WTC11 (cell line): ENCODE results near the gene ZSWIM6.

Experiments
- ATF1 ChIP-seq: sonication (generic); formaldehyde crosslinking; IDR thresholded peaks from 2 replicates; pipeline ENCODE4 v1.8.1; 2023; ENCODE audit warnings: mild to moderate bottlenecking, moderate library complexity, missing genetic modification reagents
- CREB1 ChIP-seq: sonication (generic); formaldehyde crosslinking; IDR thresholded peaks from 2 replicates; pipeline ENCODE4 v1.8.0; 2023; ENCODE audit warnings: mild to moderate bottlenecking, missing genetic modification reagents
- CREM ChIP-seq: sonication (generic); formaldehyde crosslinking; IDR thresholded peaks from 2 replicates; pipeline ENCODE4 v1.8.1; 2022; ENCODE audit warnings: mild to moderate bottlenecking, missing genetic modification reagents, moderate library complexity
- CTCF ChIP-seq: fragments of 200-600 bp; IDR thresholded peaks from 2 replicates; pipeline ENCODE4 v1.8.0; 2022; ENCODE audit warnings: antibody characterized with exemption
- IRF2 ChIP-seq: sonication (generic); formaldehyde crosslinking; IDR thresholded peaks from 2 replicates; pipeline ENCODE4 v1.8.0; 2022; ENCODE audit warnings: low read depth, missing genetic modification reagents, borderline replicate concordance
- JUN ChIP-seq: sonication (generic); formaldehyde crosslinking; IDR thresholded peaks from 2 replicates; pipeline ENCODE4 v1.8.0; 2023; ENCODE audit warnings: mild to moderate bottlenecking, missing genetic modification reagents
- RORB ChIP-seq: fragments of 250-450 bp; sonication (Bioruptor Pico); IDR thresholded peaks from 2 replicates; pipeline ENCODE4 v1.9.0; 2021; ENCODE audit warnings: mild to moderate bottlenecking
- TF ChIP-seq, protein P1 (sequence below): sonication (generic); formaldehyde crosslinking; IDR thresholded peaks from 2 replicates; pipeline ENCODE4 v1.8.0; 2022; ENCODE audit warnings: mild to moderate bottlenecking, missing genetic modification reagents

DNA sequence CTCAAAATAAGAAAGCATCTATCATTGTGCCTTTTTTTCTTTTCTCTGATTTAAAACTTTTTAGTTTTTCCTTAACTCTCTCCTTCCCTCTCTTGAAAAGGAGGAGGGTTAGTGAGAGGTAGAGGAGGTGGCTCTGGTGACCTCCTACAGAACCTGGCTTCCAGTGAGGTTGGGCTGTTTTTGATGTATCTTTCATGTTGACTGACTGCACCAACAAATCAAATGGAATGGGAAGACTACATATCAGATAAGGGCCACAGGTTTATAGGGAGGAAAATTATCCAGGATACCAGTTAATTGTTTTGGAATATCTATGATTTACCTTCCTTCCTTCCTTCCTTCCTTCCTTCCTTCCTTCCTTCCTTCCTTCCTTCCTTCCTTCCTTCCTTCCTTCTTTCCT, 173.2 kb downstream of the ZSWIM6 start:
- TF ChIP-seq CTCF, result no peak
- TF ChIP-seq, protein P1, sequence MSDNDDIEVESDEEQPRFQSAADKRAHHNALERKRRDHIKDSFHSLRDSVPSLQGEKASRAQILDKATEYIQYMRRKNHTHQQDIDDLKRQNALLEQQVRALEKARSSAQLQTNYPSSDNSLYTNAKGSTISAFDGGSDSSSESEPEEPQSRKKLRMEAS (CRISPR knock-in tag), result no peak
- TF ChIP-seq CREM (CRISPR knock-in tag), result no peak
- no peak for TF ChIP-seq CREB1 (CRISPR knock-in tag)
- TF ChIP-seq ATF1 (CRISPR knock-in tag), result no peak
- no peak for TF ChIP-seq JUN (CRISPR knock-in tag)
- no peak for TF ChIP-seq IRF2
- TF ChIP-seq RORB (CRISPR knock-in tag), result no peak
